Measurements from ENCODE around the gene PMVK. TPM values are rescaled to one million over a fixed set of nuclear protein-coding genes. Genes with fewer than 3 reads are reported as not detected.
A peak's percentile ranks its signal among the peaks of the same experiment; 100 is the strongest.

Gene PMVK
- total RNA-seq, 1 experiment from 2014 or later: 24.0 TPM

GRCh38 chr1:154969246-154969645 is 32.7 kb upstream of the PMVK start:
- no TSS peak for BruUV-seq (replicated peaks)
- ChIA-PET RAD21 (ENCODE audit: low non-redundant PET in 1 of 2, low total read pairs in 2 of 2, uncharacterized antibody in 2 of 2, unreplicated experiment in 2 of 2) (no interaction called here), POLR2A (no interaction called here), CTCF (no interaction called here)
- no peak overlapping the region for H2AFZ ChIP-seq (ENCODE audit: low read depth, low read length, poor library complexity, severe bottlenecking)
- intact Hi-C loops (cut with micrococcal nuclease): no loop called here
- peak overlapping the region; percentile 90 for H3K4me2 ChIP-seq (ENCODE audit: low read length)
- no peaks in the 10 kb centered on the region for H3K27me3 ChIP-seq (ENCODE audit: insufficient read depth, low read length)
- H3K4me3 ChIP-seq (replicated peaks in 1 of 2; ENCODE audit: low read depth in 1 of 2, low read length in 2 of 2): peak overlapping the region; percentile 40 to 70; a peak in 3 of 4 replicates
- H3K9me3 ChIP-seq (ENCODE audit: control insufficient read depth in 1 of 2, insufficient read depth in 1 of 2, low read depth in 1 of 2, low read length in 2 of 2): no peaks in the 10 kb centered on the region
- TF ChIP-seq CTCF (IDR thresholded peaks at IDR 0.05 in 2 of 3, conservative IDR thresholded peaks at IDR 0.05 in 1 of 3; ENCODE audit: borderline replicate concordance in 1 of 3, insufficient read depth in 1 of 3, low read depth in 2 of 3, low read length in 2 of 3): no peak
- no peak for TF ChIP-seq FOSL1 (IDR thresholded peaks at IDR 0.05; ENCODE audit: low read depth)
- no peak for TF ChIP-seq JUND (IDR thresholded peaks at IDR 0.05)
- no peak for TF ChIP-seq ATF3 (IDR thresholded peaks at IDR 0.05)
- TF ChIP-seq SRF (IDR thresholded peaks at IDR 0.05; ENCODE audit: low read depth): no peak
- no peak for TF ChIP-seq TCF7L2 (IDR thresholded peaks at IDR 0.05; ENCODE audit: borderline replicate concordance, extremely low read depth, insufficient read depth, insufficient read length)
- no peak for TF ChIP-seq ZFX (IDR thresholded peaks at IDR 0.05)
- no peak for TF ChIP-seq REST (IDR thresholded peaks at IDR 0.05; ENCODE audit: low read depth)
- TF ChIP-seq CEBPB (IDR thresholded peaks at IDR 0.05; ENCODE audit: low read depth): no peak
- no peak for TF ChIP-seq EGR1 (IDR thresholded peaks at IDR 0.05; ENCODE audit: low read depth)
- no peak for TF ChIP-seq POLR2AphosphoS5 (IDR thresholded peaks at IDR 0.05; ENCODE audit: low read depth, low read length)
- H3K4me1 ChIP-seq (ENCODE audit: control insufficient read depth in 1 of 2, insufficient read depth in 2 of 2, low read length in 2 of 2): peaks cover 33 to 61% of the 10 kb centered on the region in 2 experiments
- DNase-seq (ENCODE audit: low read depth, low spot score): no peak
- H3K36me3 ChIP-seq (ENCODE audit: control insufficient read depth in 1 of 2, insufficient read depth in 2 of 2, low read length in 2 of 2): peaks cover 17 to 46% of the 10 kb centered on the region in 2 experiments; a peak in 3 of 4 replicates
- ATAC-seq: no peak
- no peaks in the 10 kb centered on the region for H3K9me2 ChIP-seq (ENCODE audit: insufficient read depth)
- peak overlapping the region; percentile 86 for H3K9ac ChIP-seq (ENCODE audit: low read length)
- peaks cover 76% of the 10 kb centered on the region for H3K79me2 ChIP-seq (ENCODE audit: insufficient read depth, low read length)
- no peaks in the 10 kb centered on the region for H4K20me1 ChIP-seq (ENCODE audit: insufficient read depth)
- peak overlapping the region; percentile 86 for H3K27ac ChIP-seq (ENCODE audit: low read depth, low read length)

Measured in HCT116 (cell line).